HL-60/S4 treated with retinoic acid at 250 ng/mL for 4 days and 3 days (cell line): ENCODE results near the gene WNT8B.

Experiments used
- in situ Hi-C: fragments of 300-500 bp; cut with MboI; formaldehyde crosslinking; loops from 2 replicates; pipeline ENCODE4 v1.7.0; 2022; ENCODE audit warnings: low sequenced_read_pairs

The WNT8B gene

GRCh38 chr10:100516847-100517246, 54.0 kb downstream of the WNT8B start:
- in situ Hi-C loops = loop anchor here (10.0 kb wide), 1 partner anchor 182 kb away; the partner anchor contains the start of gene PKD2L1

- in situ Hi-C loops = loop anchor here (10.0 kb wide), 1 partner anchor 184 kb away; the partner anchor contains the start of gene PKD2L1
These were observed 56.0 kb downstream of the WNT8B start for GRCh38 chr10:100518761-100519241.

GRCh38 chr10:100519311-100520051, 56.7 kb downstream of the WNT8B start, which contains the start of gene SEC31B:
Gene SEC31B, minus strand, starts transcription at chr10:100519861. Its CDS starts 2,909 bp downstream, at chr10:100516952.
- in situ Hi-C loops = loop anchor here (10.0 kb wide), 1 partner anchor 185 kb away; the partner anchor contains the start of gene PKD2L1

GRCh38 chr10:100520811-100521210, 58.0 kb downstream of the WNT8B start:
- in situ Hi-C loops = no loop called here

GRCh38 chr10:100522107-100522801, 59.4 kb downstream of the WNT8B start:
- in situ Hi-C loops = no loop called here

- in situ Hi-C loops = no loop called here
These were observed 60.1 kb downstream of the WNT8B start for GRCh38 chr10:100522945-100523344.

GRCh38 chr10:100524206-100524605, 61.4 kb downstream of the WNT8B start:
- in situ Hi-C loops = no loop called here

- in situ Hi-C loops = no loop called here
These were observed 61.8 kb downstream of the WNT8B start for GRCh38 chr10:100524638-100525037.

- in situ Hi-C loops = no loop called here
These were observed 65.5 kb downstream of the WNT8B start for GRCh38 chr10:100528123-100528886.

GRCh38 chr10:100528921-100529474, 66.2 kb downstream of the WNT8B start:
- in situ Hi-C loops = no loop called here

GRCh38 chr10:100529475-100530298, 66.9 kb downstream of the WNT8B start, which contains the start of gene NDUFB8:
Gene NDUFB8, minus strand, starts transcription at chr10:100529871. Its CDS starts 20 bp downstream, at chr10:100529851.
- in situ Hi-C loops = no loop called here

- in situ Hi-C loops = no loop called here
These were observed 69.0 kb downstream of the WNT8B start for GRCh38 chr10:100531761-100532160.
